Measurements from ENCODE around the gene CARM1.

CARM1 gene

DNA sequence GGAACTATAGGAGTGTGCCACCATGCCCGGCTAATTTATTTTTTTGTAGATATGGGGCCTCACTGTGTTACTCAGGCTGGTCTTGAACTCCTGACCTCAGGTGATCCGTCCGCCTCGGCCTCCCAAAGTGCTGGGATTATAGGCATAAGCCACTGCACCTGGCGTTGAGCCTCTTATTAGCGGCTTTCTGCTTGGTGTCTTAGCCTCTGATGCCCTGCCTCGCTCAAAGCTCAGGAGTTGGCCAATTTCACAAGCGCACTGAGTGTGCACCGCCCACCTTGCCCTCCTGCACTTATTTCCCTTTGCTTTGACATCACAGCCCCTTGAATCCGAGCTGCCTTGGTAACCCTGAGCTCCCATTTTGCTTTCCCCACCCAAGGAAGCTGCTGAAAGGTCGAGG, 47.0 kb downstream of the CARM1 start:
- Mint-ChIP-seq H3K27ac (no peak overlapping the region), H3K36me3 (ENCODE audit: low read depth) (peaks cover 100% of the 10 kb centered on the region)

DNA sequence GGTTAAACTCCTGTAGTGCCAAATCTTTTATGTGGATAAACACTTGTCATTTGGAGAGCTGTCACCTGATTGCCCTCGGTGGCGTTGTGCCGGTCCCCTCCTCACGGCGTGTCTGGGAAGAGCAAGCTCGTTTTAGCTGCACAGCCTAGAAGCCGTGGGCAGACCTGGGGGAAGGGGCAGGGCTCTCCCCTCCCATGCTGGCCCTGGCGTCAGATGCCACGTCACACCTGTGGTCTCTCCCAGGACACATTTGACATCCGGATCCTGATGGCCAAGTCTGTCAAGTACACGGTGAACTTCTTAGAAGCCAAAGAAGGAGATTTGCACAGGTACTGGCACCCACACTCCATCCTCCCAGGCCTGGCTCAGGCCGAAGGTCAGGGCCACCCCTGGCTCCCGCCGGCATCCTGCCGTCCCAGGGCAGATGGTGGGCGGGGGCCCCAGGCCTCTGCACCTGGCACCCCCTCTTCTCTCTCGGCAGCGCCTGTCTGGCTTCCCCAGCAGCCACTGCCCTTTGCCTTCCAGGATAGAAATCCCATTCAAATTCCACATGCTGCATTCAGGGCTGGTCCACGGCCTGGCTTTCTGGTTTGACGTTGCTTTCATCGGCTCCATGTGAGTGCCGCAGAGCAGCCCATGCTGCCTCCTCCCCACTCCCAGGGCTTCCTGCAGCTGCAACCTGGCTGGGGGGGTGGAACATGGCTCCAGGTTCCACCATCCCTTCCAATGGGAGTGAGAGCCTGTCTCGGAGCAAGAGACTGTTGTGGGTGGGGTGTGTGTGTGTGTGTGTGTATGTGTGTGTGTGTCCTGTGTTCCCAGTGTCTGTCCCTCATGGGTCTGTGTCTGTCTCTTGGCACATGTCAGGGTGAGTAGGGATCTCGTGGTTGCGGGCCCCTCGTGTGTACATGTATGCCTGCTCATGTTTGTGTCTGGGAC, 48.3 kb downstream of the CARM1 start:
- no peak overlapping the region for H3K27ac Mint-ChIP-seq
- intact Hi-C loops (cut with micrococcal nuclease): no loop called here
- H3K4me1 Mint-ChIP-seq (ENCODE audit: low read depth): no peaks in the 10 kb centered on the region
- peaks cover 100% of the 10 kb centered on the region for H3K36me3 Mint-ChIP-seq (ENCODE audit: low read depth)
- H3K27me3 Mint-ChIP-seq: no peaks in the 10 kb centered on the region
- no peak overlapping the region for H3K4me3 Mint-ChIP-seq
- no peaks in the 10 kb centered on the region for H3K9me3 Mint-ChIP-seq

More for the DNA sequence above, 47.0 kb downstream of the CARM1 start:
- H3K27me3 Mint-ChIP-seq: no peaks in the 10 kb centered on the region
- H3K4me1 Mint-ChIP-seq (ENCODE audit: low read depth): no peaks in the 10 kb centered on the region
- no peaks in the 10 kb centered on the region for H3K9me3 Mint-ChIP-seq
- intact Hi-C loops (cut with micrococcal nuclease): no loop called here
- no peak overlapping the region for H3K4me3 Mint-ChIP-seq

DNA sequence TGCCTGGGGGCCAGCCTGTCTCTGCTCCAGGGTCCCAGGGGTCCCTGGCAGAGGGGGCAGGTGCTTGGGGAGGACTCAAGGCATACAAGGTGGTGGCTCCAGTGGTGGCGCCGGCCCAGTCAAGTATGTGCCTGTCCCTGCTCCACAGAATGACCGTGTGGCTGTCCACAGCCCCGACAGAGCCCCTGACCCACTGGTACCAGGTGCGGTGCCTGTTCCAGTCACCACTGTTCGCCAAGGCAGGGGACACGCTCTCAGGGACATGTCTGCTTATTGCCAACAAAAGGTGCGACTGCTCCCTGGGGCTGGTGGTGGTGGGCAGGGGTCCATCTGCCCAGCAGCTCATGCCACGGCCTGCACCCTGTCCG, 48.9 kb downstream of the CARM1 start:
- H3K36me3 Mint-ChIP-seq (ENCODE audit: low read depth): peaks cover 100% of the 10 kb centered on the region
- no peak overlapping the region for H3K4me3 Mint-ChIP-seq
- no peaks in the 10 kb centered on the region for H3K9me3 Mint-ChIP-seq
- H3K27me3 Mint-ChIP-seq: no peaks in the 10 kb centered on the region
- H3K27ac Mint-ChIP-seq: no peak overlapping the region
- intact Hi-C loops (cut with micrococcal nuclease): no loop called here
- H3K4me1 Mint-ChIP-seq (ENCODE audit: low read depth): no peaks in the 10 kb centered on the region

DNA sequence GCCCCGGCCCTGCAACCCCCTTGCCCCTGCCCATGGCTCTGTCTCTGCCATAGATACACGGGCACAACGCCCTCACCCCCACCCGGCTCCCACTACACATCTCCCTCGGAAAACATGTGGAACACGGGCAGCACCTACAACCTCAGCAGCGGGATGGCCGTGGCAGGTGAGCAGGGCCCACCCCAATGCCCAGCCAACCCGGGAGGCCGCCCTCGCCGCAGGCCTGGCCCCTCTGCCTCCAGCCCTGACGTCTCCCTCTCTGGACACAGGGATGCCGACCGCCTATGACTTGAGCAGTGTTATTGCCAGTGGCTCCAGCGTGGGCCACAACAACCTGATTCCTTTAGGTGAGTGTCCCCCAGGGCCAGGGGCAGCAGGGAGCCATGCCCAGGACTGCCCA, 49.4 kb downstream of the CARM1 start:
- intact Hi-C loops (cut with micrococcal nuclease): no loop called here
- H3K9me3 Mint-ChIP-seq: no peaks in the 10 kb centered on the region
- no peak overlapping the region for H3K27ac Mint-ChIP-seq
- H3K27me3 Mint-ChIP-seq: no peaks in the 10 kb centered on the region
- no peaks in the 10 kb centered on the region for H3K4me1 Mint-ChIP-seq (ENCODE audit: low read depth)
- H3K36me3 Mint-ChIP-seq (ENCODE audit: low read depth): peaks cover 100% of the 10 kb centered on the region
- H3K4me3 Mint-ChIP-seq: no peak overlapping the region

DNA sequence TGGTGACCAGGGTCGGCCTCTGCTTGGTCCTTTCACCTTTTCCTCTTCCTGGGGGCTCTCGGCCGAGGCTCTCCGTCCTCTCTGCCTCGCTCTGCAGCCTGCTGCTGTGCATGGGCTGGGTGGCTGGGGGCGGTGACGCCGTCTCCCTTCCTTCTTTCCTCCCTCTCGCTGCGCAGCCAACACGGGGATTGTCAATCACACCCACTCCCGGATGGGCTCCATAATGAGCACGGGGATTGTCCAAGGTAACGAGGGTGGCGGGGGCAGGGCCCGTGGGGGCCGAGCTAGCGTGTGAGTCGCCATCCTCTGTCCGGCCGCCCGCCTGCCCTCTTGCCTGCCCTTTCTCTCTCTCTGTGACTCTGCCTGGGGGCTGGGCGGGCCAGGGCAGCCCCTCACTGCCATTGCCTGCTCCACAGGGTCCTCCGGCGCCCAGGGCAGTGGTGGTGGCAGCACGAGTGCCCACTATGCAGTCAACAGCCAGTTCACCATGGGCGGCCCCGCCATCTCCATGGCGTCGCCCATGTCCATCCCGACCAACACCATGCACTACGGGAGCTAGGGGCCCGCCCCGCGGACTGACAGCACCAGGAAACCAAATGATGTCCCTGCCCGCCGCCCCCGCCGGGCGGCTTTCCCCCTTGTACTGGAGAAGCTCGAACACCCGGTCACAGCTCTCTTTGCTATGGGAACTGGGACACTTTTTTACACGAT, 50.0 kb downstream of the CARM1 start:
- Mint-ChIP-seq H3K27ac (no peak overlapping the region), H3K4me3 (no peak overlapping the region), H3K9me3 (no peaks in the 10 kb centered on the region), H3K36me3 (ENCODE audit: low read depth) (peaks cover 100% of the 10 kb centered on the region), H3K4me1 (ENCODE audit: low read depth) (no peaks in the 10 kb centered on the region), H3K27me3 (no peaks in the 10 kb centered on the region)
- intact Hi-C loops (cut with micrococcal nuclease): no loop called here

DNA sequence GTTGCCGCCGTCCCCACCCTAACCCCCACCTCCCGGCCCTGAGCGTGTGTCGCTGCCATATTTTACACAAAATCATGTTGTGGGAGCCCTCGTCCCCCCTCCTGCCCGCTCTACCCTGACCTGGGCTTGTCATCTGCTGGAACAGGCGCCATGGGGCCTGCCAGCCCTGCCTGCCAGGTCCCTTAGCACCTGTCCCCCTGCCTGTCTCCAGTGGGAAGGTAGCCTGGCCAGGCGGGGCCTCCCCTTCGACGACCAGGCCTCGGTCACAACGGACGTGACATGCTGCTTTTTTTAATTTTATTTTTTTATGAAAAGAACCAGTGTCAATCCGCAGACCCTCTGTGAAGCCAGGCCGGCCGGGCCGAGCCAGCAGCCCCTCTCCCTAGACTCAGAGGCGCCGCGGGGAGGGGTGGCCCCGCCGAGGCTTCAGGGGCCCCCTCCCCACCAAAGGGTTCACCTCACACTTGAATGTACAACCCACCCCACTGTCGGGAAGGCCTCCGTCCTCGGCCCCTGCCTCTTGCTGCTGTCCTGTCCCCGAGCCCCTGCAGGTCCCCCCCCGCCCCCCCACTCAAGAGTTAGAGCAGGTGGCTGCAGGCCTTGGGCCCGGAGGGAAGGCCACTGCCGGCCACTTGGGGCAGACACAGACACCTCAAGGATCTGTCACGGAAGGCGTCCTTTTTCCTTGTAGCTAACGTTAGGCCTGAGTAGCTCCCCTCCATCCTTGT, 50.7 kb downstream of the CARM1 start:
- no peaks in the 10 kb centered on the region for H3K9me3 Mint-ChIP-seq
- H3K36me3 Mint-ChIP-seq (ENCODE audit: low read depth): peaks cover 97% of the 10 kb centered on the region
- peaks cover under 1% of the 10 kb centered on the region for H3K4me1 Mint-ChIP-seq (ENCODE audit: low read depth)
- no peak overlapping the region for H3K27ac Mint-ChIP-seq
- no peak overlapping the region for H3K4me3 Mint-ChIP-seq
- intact Hi-C loops (cut with micrococcal nuclease): no loop called here
- no peaks in the 10 kb centered on the region for H3K27me3 Mint-ChIP-seq

DNA sequence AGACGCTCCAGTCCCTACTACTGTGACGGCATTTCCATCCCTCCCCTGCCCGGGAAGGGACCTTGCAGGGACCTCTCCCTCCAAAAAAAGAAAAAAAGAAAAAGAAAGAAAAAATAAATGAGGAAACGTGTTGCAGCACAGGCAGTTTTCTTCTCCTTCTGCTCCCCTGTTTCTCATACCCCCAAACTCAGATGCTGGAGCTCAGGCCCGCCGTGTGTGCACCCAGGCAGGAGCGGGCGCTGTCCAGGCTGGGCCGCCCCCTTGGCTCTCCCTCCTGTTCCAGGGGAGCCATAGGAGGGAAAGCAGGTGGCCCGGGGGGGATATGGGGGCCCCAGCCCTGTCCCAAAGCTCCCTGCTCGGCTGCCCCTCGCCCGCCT, 51.3 kb downstream of the CARM1 start:
- intact Hi-C loops (cut with micrococcal nuclease): no loop called here
- Mint-ChIP-seq H3K9me3 (no peaks in the 10 kb centered on the region), H3K4me1 (ENCODE audit: low read depth) (peaks cover 6% of the 10 kb centered on the region), H3K4me3 (no peak overlapping the region), H3K36me3 (ENCODE audit: low read depth) (peaks cover 97% of the 10 kb centered on the region), H3K27me3 (no peaks in the 10 kb centered on the region), H3K27ac (no peak overlapping the region)

DNA sequence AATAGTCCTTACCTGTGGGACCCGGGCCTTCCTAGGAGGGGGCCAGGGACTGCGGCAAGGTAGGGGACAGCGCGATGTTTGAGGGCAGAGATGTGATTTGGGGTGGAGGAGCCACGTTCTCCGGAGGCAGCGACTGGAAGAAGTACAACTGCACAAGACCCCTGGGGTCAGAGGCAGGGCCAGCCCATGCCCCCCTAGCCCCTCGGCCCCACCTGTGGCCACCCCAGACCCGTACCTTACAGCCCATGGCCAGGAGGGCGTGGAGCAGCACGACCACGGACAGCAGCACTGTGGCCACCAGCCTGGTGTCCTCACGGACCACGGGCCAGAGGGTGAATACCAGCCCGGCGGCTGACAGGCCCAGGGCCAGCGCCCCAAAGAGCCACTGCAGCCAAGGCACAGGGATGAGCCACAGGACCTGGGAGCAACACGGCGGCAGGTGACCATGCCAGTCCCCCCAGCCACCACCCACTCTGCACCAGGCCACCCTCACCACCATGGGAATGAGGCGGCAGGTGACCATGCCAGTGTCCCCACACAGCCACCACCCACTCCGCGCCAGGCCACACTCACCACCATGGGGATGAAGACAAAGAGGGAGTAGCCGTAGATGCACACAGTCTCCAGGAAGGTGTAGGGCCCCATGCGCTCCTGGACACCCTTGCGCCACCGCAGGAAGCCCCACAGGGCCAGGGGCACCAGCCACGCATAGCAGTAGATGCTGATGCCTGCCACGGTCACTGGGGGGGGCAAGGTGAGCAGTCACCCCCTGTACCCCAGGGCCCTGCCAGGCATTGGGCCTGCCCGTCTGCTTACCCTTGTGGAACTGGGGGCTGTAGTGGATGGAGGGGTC, 52.1 kb downstream of the CARM1 start:
- peaks cover 96% of the 10 kb centered on the region for H3K36me3 Mint-ChIP-seq (ENCODE audit: low read depth)
- no peak overlapping the region for H3K27ac Mint-ChIP-seq
- H3K4me1 Mint-ChIP-seq (ENCODE audit: low read depth): peaks cover 12% of the 10 kb centered on the region
- intact Hi-C loops (cut with micrococcal nuclease): no loop called here
- no peaks in the 10 kb centered on the region for H3K27me3 Mint-ChIP-seq
- H3K4me3 Mint-ChIP-seq: no peak overlapping the region
- H3K9me3 Mint-ChIP-seq: no peaks in the 10 kb centered on the region

DNA sequence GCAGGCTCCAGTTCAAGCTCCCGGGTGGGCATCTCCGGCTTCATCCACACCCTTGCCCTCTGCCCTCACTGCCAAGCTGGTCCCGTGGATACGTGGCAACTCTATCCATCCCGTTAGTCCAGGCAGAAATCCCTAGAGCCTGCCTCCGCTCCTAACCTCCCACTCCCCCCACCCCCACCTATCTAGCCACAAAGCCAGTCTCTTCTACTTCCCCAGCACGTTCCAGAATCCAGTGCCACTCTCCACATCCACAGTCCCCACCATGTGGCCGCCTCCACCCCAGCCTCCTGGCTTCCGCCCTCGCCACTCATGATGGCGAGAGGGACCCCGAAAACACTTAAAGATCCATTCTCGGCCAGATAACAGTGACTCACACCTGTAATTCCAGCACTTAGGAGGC, 53.2 kb downstream of the CARM1 start:
- Mint-ChIP-seq H3K27ac (no peak overlapping the region), H3K27me3 (no peaks in the 10 kb centered on the region), H3K4me3 (no peak overlapping the region), H3K4me1 (ENCODE audit: low read depth) (peaks cover 17% of the 10 kb centered on the region), H3K36me3 (ENCODE audit: low read depth) (peaks cover 95% of the 10 kb centered on the region), H3K9me3 (no peaks in the 10 kb centered on the region)
- intact Hi-C loops (cut with micrococcal nuclease): no loop called here

DNA sequence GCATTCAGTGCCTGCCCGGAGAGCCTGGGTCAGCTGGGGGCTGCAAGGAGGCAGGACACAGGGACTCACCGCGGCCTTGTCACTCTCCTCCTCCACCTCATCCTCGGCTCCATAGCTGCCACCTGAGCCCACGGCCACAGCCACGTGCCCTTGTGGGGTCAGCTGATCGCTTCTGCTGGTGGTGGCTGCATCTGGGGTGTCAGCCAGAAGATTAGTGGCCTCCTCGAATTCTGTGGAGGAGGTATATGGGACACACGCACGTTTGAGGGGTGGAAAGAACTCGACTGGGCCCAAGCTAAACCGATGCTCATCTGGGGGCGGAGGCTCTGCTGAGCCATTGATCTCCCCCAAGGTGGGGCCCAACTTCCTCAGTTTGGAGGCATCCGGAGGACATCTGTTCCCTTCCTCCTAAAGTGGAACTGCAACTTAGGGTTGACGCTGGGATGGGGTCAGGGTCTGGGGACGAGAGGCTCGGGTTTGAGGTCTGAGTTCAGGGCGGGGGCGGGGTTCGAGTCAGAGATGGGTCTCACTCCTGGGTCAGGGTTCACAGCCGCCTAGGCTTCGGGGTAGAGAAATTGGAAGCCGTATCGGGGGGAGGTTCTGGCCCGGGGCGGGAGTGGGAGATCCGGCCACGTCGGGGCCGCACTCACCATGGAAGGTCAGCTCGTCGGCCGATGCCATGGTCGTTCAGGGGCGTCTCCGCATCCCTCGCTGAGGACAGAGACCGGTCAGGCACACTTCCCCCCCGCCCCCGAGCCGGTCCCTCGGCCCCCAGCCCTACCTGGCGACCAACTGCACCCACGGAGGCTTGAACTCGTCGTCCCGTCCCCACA, 56.6 kb downstream of the CARM1 start:
- peaks cover 77% of the 10 kb centered on the region for H3K36me3 Mint-ChIP-seq (ENCODE audit: low read depth)
- no peaks in the 10 kb centered on the region for H3K9me3 Mint-ChIP-seq
- no peaks in the 10 kb centered on the region for H3K27me3 Mint-ChIP-seq
- H3K27ac Mint-ChIP-seq: peak overlapping the region; percentile 87
- intact Hi-C loops (cut with micrococcal nuclease): loop anchor here (1.0 kb wide), 1 partner anchor 57 kb away; the partner anchor contains the start of gene CARM1
- peaks cover 19% of the 10 kb centered on the region for H3K4me1 Mint-ChIP-seq (ENCODE audit: low read depth)
- peak overlapping the region; percentile 97 for H3K4me3 Mint-ChIP-seq

DNA sequence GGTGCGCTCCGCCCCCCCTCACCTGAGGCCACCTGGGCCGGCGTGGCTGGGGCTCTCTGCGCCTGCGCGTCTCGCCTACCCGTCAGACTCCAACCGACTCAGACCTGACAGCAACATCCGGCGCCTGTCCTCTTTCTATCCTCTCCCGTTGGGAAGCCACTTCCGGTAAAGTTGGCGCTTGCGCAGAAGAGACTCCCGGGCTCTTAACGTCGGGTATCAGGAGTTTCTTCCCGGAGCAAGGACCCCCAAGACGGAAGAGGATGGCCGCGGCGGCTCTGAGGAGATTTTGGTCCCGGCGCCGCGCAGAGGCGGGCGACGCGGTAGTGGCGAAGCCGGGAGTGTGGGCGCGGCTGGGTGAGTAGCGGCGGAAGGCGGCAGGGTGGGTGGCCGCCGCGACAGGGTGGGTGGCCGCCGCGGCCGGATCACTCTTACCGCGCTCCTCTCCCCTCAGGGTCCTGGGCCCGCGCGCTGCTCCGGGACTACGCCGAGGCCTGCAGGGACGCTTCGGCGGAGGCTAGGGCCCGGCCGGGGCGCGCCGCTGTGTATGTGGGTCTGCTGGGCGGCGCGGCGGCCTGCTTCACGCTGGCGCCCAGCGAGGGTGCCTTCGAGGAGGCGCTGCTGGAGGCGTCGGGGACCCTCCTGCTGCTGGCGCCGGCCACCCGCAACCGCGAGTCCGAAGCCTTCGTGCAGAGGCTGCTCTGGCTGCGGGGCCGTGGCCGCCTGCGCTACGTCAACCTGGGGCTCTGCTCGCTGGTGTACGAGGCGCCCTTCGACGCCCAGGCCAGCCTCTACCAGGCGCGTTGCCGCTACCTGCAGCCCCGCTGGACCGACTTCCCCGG, 57.4 kb downstream of the CARM1 start, which contains the start of the genes TIMM29 and YIPF2:
Gene TIMM29, plus strand, starts transcription at position 249 of the 839 bp plus-strand sequence. Its CDS starts 12 bp downstream, at position 261.
Gene YIPF2, minus strand, starts transcription at position 77 of the 839 bp plus-strand sequence. CDS start 229 bp downstream, outside the sequence.
- Mint-ChIP-seq H3K4me3 (peak within 1 kb of the TSS; percentile 97), H3K4me1 (ENCODE audit: low read depth) (peaks cover 19% of the 10 kb centered on the region), H3K27ac (peak within 1 kb of the TSS; percentile 87), H3K36me3 (ENCODE audit: low read depth) (peaks cover 71% of the 10 kb centered on the region), H3K27me3 (no peaks in the 10 kb centered on the region), H3K9me3 (no peaks in the 10 kb centered on the region)
- intact Hi-C loops (cut with micrococcal nuclease): loop anchor here (1.0 kb wide), 1 partner anchor 57 kb away; the partner anchor contains the start of gene CARM1

DNA sequence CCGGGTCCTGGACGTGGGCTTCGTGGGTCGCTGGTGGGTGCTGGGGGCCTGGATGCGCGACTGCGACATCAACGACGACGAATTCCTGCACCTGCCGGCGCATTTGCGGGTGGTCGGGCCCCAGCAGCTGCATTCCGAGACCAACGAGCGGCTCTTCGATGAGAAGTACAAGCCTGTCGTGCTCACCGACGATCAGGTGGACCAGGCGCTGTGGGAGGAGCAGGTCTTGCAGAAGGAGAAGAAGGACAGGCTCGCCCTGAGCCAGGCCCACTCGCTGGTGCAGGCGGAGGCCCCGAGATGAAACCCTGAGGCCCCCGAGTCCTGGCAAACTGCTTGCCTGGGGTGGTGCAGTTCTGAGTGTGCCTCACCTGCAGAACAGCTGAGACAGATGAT, 58.0 kb downstream of the CARM1 start:
- Mint-ChIP-seq H3K4me3 (peak overlapping the region; percentile 97), H3K36me3 (ENCODE audit: low read depth) (peaks cover 65% of the 10 kb centered on the region), H3K9me3 (no peaks in the 10 kb centered on the region), H3K4me1 (ENCODE audit: low read depth) (peaks cover 19% of the 10 kb centered on the region), H3K27me3 (no peaks in the 10 kb centered on the region), H3K27ac (peak overlapping the region; percentile 87)
- intact Hi-C loops (cut with micrococcal nuclease): no loop called here

Data from dendritic cell treated with granulocyte-macrophage colony-stimulating factor and Interleukin-4, amounts not matched to agents 40 ng/mL and 50 ng/mL, for 4 days (primary cell).